GM10266 (cell line): Measurements from ENCODE around the gene CFD.

Experiments
- DNase-seq: peaks from one replicate; pipeline ENCODE4 v3.0.0; 2012; ENCODE audit errors: extremely low spot score
- TF ChIP-seq, protein P1 (sequence below): IDR thresholded peaks from 2 replicates; pipeline ENCODE4 v1.5.1; 2012; ENCODE audit warnings: mild to moderate bottlenecking, low read depth; ENCODE audit not compliant: control insufficient read depth, insufficient read depth; ENCODE audit errors: missing control alignments

Gene CFD

DNA sequence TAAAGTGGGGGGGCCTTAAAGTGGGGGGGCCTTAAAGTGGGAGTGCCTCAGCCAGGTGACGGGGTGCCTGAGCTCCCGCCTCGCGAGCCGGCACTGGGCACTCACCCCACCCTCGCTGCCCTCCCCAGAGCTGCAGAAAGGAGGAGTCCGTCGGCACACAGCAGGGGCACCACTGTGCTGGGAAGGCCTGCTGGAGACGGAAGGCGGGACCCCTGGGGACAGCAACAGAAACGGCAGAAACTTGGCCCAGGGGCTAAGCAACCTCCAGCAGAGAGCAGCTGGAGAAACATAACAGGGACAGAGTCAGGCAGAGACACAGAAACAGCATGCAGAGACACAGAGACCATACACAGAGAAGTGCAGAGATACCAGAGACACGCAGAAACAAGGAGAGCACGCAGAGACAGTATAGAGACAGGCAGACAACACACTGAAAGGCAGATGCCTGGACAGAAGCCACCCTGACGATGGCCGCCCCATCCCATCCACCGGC, 7.9 kb downstream of the CFD start:
- TF ChIP-seq, protein P1, sequence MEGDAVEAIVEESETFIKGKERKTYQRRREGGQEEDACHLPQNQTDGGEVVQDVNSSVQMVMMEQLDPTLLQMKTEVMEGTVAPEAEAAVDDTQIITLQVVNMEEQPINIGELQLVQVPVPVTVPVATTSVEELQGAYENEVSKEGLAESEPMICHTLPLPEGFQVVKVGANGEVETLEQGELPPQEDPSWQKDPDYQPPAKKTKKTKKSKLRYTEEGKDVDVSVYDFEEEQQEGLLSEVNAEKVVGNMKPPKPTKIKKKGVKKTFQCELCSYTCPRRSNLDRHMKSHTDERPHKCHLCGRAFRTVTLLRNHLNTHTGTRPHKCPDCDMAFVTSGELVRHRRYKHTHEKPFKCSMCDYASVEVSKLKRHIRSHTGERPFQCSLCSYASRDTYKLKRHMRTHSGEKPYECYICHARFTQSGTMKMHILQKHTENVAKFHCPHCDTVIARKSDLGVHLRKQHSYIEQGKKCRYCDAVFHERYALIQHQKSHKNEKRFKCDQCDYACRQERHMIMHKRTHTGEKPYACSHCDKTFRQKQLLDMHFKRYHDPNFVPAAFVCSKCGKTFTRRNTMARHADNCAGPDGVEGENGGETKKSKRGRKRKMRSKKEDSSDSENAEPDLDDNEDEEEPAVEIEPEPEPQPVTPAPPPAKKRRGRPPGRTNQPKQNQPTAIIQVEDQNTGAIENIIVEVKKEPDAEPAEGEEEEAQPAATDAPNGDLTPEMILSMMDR = no peak
- no peak for DNase-seq

DNA sequence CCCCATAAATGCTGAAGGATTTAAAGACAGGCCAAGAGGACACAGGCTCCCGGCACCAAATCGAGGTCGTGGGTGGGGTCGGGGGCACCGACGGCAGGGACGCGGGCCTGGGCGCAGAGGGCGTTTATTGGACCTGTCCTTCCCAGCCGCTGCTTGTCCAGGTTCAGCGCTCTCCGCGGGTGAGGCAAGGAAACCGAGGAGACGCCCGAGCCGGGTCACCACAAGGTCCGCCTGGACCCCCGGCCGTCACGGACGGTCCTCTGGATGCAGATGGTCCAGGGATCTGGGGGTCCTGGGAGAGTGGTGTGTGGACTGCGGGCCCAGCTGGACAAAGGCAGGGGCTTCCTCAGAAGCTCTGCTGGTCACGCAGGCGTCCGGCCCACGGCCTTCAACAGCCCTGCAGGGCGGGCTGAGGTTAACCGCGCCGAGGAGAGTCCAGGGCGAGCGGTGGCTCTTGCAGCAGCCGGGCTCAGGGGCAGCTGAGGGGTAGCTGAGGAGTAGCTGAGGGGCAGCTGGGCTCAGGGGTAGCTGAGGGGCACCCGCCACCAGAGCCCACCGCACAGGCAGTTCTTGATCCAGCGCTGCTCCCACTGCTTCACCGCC, 8.5 kb downstream of the CFD start:
- TF ChIP-seq, protein P1 = no peak

DNA sequence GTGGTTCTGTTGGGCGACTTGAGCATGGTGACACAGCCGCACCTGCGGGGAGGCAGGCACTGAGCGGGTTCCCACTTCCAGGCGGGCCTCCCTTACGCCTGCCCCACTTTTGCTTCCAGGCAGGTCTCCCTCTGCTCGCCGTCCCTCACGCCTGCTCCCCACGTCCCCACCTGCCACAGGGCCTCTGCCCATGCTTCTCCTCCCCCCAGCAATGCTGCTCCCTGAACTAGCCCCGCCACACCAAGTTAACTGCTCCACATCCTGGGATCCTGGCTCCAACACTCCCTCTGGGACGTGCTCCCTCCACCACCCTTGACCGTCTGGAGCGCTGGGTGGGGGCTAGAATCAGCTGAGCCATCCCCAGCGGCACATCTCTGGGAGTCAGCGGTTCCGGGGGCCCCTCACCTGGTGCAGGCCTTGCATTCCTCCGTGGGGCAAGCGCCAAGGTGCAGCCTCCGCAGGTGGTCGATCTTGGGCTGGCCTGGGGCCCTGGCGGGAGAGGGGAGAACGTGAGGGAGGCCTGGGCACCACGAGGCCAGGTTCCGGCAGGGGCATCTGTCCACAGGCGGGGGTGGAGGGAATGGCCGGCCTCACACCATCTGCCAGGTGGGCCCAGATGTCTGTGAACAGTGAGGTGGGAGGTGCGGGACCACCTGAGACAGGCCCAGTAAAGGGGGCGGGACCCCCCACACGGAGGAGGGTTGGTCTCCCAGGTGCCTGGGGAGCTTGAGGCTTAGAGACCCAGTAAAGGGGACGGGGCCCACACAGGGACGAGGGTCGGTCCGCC, 9.2 kb downstream of the CFD start:
- DNase-seq = no peak
- TF ChIP-seq, protein P1 = no peak

More for the DNA sequence above, 8.5 kb downstream of the CFD start:
- no peak for DNase-seq

DNA sequence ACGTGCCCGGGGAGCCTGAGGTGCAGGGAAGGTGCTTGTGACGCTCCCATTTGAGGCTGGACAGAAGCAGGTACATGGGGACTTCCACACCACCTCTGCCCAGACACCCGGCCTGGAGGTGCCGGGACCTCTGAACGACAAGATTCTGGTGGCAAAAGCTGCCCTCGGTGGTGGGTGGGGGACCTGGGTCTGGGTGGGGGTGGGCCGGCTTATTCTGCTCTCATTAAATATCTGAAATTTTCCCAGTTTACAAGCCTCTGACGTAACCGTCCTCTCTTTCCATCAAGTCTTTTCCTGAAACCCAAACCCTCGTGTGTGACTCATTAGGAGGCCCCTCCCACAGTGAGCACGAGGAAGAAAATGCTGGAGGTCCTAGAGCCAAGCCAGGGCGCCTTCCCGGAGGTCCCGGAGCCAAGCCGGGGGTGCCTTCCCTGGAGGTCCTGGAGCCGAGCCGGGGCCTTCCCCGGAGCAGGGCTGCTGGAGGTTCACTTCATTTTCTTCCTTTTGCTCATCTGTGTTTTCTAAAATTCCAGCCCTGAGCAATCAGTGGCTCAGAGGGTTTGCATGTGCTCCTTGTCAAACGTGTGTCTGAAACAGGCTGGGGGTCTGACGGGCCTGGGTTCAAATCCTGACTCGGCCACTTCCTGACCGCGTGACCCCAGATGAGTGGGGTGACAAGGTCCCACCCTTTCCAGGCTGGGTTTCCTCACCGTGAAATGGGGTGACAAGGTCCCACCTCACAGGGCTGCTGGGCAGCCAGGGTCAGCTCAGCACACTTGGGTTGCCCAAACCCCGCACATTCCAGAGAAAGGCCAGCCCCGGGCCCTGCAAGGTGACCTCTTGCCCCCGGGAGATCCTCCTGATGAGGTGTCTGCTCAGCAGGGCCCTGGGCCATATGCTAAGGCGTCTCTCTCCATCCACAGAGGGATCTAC, 10.0 kb downstream of the CFD start:
- DNase-seq = no peak
- TF ChIP-seq, protein P1 = no peak

DNA sequence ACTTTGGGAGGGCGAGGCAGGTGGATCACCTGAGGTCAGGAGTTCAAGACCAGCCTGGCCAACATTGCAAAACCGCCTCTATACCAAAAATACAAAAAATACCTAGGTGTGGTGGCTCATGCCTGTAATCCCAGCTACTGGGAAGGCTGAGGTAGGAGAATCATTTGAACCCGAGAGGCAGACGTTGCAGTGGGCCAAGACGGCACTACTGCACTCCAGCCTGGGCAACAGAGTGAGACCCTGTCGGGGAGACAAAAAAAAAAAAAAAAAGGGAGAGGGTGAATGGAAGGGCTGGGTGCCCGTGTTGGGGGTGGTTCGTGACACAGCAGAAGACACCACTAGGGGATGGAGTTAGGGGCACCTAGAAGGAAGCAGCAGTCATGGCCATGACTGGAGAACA, 10.8 kb downstream of the CFD start:
- TF ChIP-seq, protein P1 = no peak
- no peak for DNase-seq

DNA sequence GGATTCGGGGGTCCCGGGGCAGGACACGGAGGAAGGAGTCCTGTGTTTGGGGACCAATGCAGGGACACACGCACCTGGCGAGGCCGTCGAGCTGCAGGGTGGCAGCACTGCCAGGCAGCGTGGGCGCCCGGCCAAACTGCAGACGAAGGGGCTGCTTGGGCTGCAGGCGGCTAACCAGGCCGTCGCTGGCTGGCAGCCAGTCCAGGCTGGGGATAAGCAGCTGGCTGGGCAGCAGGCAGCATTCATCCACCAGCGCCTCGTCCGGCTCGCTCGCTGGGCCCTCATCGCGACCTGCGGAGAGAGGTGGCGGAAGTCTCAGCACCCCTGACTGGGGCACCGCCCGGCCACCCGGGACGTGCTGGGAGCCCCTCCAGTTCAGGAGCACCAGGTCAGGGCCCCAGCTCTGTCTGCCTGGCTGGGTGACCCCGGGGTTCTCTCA, 11.5 kb downstream of the CFD start:
- TF ChIP-seq, protein P1 = no peak
- no peak for DNase-seq
